Activated naive CD8-positive, alpha-beta T cell treated with anti-CD3 and anti-CD28 coated beads, Interleukin-2, amount 10 ng/mL, durations not matched to agents 7 days and 5 days (primary cell): ENCODE results near the gene LPAR2. TPM values are rescaled to one million over a fixed set of nuclear protein-coding genes. Genes with fewer than 3 reads are reported as not detected.
A peak's percentile ranks its signal among the peaks of the same experiment; 100 is the strongest.

Experiments
- ATAC-seq: fragments of 150-1000 bp; cut with Tn5 transposase; one replicate; pipeline ENCODE4 v1.10.0; 2021; ENCODE audit warnings: low read depth, moderate library complexity
- POLR2A ChIA-PET: fragments of 350-600 bp; sonication (Branson Sonifier 250); formaldehyde crosslinking; loops from one replicate; lab custom pipeline; 2021; ENCODE audit warnings: antibody characterized with exemption; lab: Charles Lee
- DNase-seq: peaks from one replicate; pipeline ENCODE4 v3.0.0; 2021
- H3K27ac Mint-ChIP-seq: one replicate; pipeline ENCODE4 v1.8.0; 2022; ENCODE audit warnings: mild to moderate bottlenecking, mixed read lengths
- H3K27me3 Mint-ChIP-seq: one replicate; pipeline ENCODE4 v1.8.0; 2022; ENCODE audit warnings: mild to moderate bottlenecking, moderate library complexity, mixed read lengths
- H3K36me3 Mint-ChIP-seq: one replicate; pipeline ENCODE4 v1.8.0; 2021; ENCODE audit warnings: mild to moderate bottlenecking, mixed read lengths
- H3K4me1 Mint-ChIP-seq: one replicate; pipeline ENCODE4 v1.8.0; 2021; ENCODE audit warnings: mixed read lengths
- H3K4me3 Mint-ChIP-seq: one replicate; pipeline ENCODE4 v1.8.0; 2022; ENCODE audit warnings: mild to moderate bottlenecking, moderate library complexity, mixed read lengths
- H3K9me3 Mint-ChIP-seq: one replicate; pipeline ENCODE4 v1.8.0; 2021; ENCODE audit warnings: mixed read lengths
- total RNA-seq, 2 experiments: library from RNA; stranded (reverse); gene quantifications; one replicate each; pipeline ENCODE4 v1.2.3, GENCODE V29; 2021

Gene LPAR2
- total RNA-seq, 2 experiments from 2014 or later: 73.6 to 73.8 TPM

DNA sequence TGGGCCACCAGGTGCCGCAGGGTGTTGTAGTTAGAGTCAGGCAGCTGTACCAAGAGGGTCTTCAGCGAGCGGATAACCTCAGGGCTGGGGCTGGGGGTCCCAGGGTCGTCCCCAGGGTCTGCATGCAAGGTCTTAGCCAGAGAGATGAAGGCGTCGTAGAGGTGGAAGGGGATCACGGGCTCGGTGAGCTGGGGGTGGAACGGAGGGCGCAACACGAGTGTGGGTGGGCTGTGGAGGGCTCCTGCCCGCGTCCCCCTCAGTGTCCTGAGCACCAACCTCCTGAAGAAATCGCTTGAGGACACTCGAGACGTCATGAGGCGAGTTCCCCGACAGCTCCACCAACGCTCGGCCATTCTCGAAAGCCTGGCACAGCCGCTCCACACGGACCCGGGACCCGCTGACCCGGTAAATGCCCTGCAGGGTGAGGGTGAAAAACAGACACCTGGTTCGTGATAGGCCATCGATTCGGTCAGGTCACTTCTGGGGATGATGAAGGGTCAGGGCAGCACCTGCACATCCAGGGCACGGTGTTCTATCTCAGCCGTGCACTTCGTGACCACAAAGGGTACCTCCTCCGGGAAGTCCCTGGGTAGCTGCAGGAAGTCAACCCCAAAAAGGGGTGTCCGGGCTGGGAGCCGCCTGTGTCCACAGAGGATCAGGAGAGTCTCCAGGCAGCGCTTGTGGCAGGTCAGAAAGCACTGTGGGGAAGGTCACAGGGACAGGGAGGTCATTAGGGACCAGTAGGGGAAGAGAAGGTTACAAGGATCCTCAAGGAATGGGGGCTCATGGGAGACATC, 6.7 kb upstream of the LPAR2 start:
- no peak for DNase-seq
- POLR2A ChIA-PET: interaction anchor here (0.6 kb wide), 2 partner anchors 13 to 103 kb away, joined by 4 to 6 read pairs; no protein-coding TSS in a partner anchor
- peaks cover 12% of the 10 kb centered on the region for H3K4me1 Mint-ChIP-seq
- no peak overlapping the region for H3K4me3 Mint-ChIP-seq
- ATAC-seq: no peak
- H3K27me3 Mint-ChIP-seq: no peaks in the 10 kb centered on the region
- H3K9me3 Mint-ChIP-seq: no peaks in the 10 kb centered on the region
- peaks cover 39% of the 10 kb centered on the region for H3K36me3 Mint-ChIP-seq
- peak overlapping the region; percentile 58 for H3K27ac Mint-ChIP-seq

DNA sequence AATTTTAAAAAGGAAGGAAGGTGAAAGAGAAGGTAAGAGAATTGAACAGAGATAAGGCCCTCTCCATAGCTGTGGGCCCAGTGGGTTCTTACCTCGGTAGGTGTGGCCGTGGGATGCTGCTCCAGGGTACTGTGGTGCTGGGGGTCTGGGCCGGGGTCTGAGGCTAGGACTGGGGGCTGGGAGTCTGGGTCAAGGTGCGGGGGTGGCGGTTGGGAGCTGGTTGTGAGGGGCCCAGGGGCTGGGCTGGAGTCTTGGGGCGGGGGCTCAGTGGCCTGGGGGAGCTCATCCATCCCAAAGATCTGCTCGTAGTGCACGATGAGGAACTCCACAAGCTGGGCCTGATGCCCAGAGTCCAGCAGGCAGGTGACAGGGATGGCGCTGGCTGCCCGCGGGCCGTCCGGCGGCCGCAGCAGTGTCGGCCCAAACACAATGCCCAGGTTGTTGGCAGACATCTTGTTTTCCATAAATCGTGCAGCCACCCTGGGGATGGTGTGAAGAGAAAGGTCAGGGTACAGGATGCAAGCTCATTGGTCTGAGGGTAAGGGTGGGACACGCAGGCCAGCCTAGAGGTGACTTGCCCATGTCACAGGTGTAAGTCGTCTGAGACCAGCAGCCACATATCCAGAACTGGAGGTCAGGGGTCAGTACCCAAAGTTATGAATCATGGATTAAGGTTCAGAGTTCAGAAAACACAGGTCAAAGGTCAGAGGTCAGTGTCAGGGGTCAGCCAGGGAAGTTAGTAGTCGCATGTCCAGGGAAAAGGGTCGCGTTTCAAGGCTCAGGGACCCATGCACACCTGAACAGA, 5.9 kb upstream of the LPAR2 start:
- H3K36me3 Mint-ChIP-seq: peaks cover 40% of the 10 kb centered on the region
- DNase-seq (no peak), ATAC-seq (no peak)
- H3K4me3 Mint-ChIP-seq: no peak overlapping the region
- POLR2A ChIA-PET: no interaction called here
- H3K27ac Mint-ChIP-seq: no peak overlapping the region
- H3K4me1 Mint-ChIP-seq: peaks cover 10% of the 10 kb centered on the region
- no peaks in the 10 kb centered on the region for H3K9me3 Mint-ChIP-seq
- no peaks in the 10 kb centered on the region for H3K27me3 Mint-ChIP-seq

GRCh38 chr19:19632661-19633060, 4.6 kb upstream of the LPAR2 start:
- Mint-ChIP-seq H3K4me3 (no peak overlapping the region), H3K36me3 (peaks cover 39% of the 10 kb centered on the region), H3K27me3 (no peaks in the 10 kb centered on the region), H3K27ac (no peak overlapping the region), H3K9me3 (no peaks in the 10 kb centered on the region), H3K4me1 (peaks cover 12% of the 10 kb centered on the region)
- DNase-seq: no peak
- POLR2A ChIA-PET: interaction anchor here (0.6 kb wide), 2 partner anchors 17 to 101 kb away, joined by 3 to 5 read pairs; no protein-coding TSS in a partner anchor
- ATAC-seq: no peak

- Mint-ChIP-seq H3K4me1 (peaks cover 24% of the 10 kb centered on the region), H3K27ac (peak overlapping the region; percentile 30), H3K36me3 (peaks cover 41% of the 10 kb centered on the region), H3K27me3 (no peaks in the 10 kb centered on the region), H3K4me3 (no peak overlapping the region), H3K9me3 (no peaks in the 10 kb centered on the region)
- DNase-seq (no peak), ATAC-seq (no peak)
- POLR2A ChIA-PET: no interaction called here
Observed at GRCh38 chr19:19631346-19631745, 3.3 kb upstream of the LPAR2 start.

DNA sequence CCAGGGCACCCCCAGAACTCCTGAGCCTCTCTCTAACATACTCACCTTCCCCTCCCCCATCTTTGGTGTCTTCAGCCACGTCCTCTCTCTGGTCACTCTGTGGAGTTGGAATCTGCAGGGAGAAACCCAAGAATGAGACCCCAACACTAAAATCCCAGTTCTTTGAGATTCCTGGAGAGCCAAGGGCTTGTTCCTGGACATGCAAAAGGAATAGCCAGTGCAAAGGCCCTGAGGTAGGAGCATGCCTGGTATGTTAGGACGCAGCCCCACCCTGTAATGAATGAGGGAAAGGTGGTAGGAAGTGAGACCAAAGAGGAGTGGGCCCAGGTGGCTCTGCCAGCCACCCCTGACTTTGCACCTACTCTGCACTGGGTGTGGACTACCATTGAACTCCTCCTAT, 2.4 kb upstream of the LPAR2 start:
- Mint-ChIP-seq H3K9me3 (no peaks in the 10 kb centered on the region), H3K27ac (no peak overlapping the region), H3K36me3 (peaks cover 39% of the 10 kb centered on the region), H3K4me1 (peaks cover 24% of the 10 kb centered on the region), H3K27me3 (no peaks in the 10 kb centered on the region), H3K4me3 (no peak overlapping the region)
- no peak for ATAC-seq
- POLR2A ChIA-PET: interaction anchor here (3.6 kb wide), 1 partner anchor 32 kb away, joined by 25 read pairs; no protein-coding TSS in a partner anchor
- DNase-seq: no peak

DNA sequence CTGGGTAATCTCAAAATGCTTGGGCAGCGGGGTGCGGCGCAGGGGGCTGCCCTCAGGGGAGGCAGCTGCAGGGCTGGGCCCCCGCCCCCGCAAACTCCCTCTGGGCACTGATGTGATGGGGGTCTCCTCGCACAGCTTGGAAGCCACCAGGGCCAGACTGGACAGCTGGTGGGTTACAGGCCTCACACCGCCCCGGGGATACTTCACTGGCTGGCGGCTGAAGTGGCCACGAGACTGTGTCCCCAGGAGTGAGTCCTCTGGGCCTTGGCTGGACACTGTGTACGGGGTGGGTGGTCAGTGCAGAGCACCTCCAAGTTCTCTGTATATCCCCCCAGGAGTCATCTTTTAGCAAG, 2.0 kb upstream of the LPAR2 start:
- DNase-seq (no peak), ATAC-seq (no peak)
- Mint-ChIP-seq H3K4me3 (no peak overlapping the region), H3K4me1 (peaks cover 24% of the 10 kb centered on the region), H3K9me3 (no peaks in the 10 kb centered on the region), H3K27me3 (no peaks in the 10 kb centered on the region), H3K27ac (no peak overlapping the region), H3K36me3 (peaks cover 38% of the 10 kb centered on the region)
- POLR2A ChIA-PET: interaction anchor here (3.6 kb wide), 1 partner anchor 32 kb away, joined by 25 read pairs; no protein-coding TSS in a partner anchor

GRCh38 chr19:19628501-19629134, 598 bp upstream of the LPAR2 start:
- peaks cover 31% of the 10 kb centered on the region for H3K36me3 Mint-ChIP-seq
- ATAC-seq (peak; percentile 8), DNase-seq (no peak)
- H3K4me3 Mint-ChIP-seq: peak overlapping the region; percentile 82
- peak overlapping the region; percentile 90 for H3K27ac Mint-ChIP-seq
- H3K4me1 Mint-ChIP-seq: peaks cover 24% of the 10 kb centered on the region
- no peaks in the 10 kb centered on the region for H3K27me3 Mint-ChIP-seq
- H3K9me3 Mint-ChIP-seq: no peaks in the 10 kb centered on the region
- POLR2A ChIA-PET: interaction anchor here (0.6 to 3.6 kb wide), 16 partner anchors 10 to 423 kb away, joined by 3 to 25 read pairs (median 3); partner anchors contain the start of gene ATP13A1

- Mint-ChIP-seq H3K4me3 (peak overlapping the region; percentile 99), H3K4me1 (peaks cover 24% of the 10 kb centered on the region), H3K27ac (peak overlapping the region; percentile 96), H3K27me3 (no peaks in the 10 kb centered on the region), H3K9me3 (no peaks in the 10 kb centered on the region), H3K36me3 (peaks cover 21% of the 10 kb centered on the region)
- no peak for DNase-seq
- POLR2A ChIA-PET: interaction anchor here (0.6 to 3.6 kb wide), 20 partner anchors 8 to 122 kb away, joined by 3 to 25 read pairs (median 4); partner anchors contain the start of genes GMIP, NDUFA13, PBX4 and TSSK6
- no peak for ATAC-seq
Observed at GRCh38 chr19:19626516-19627472, 1.2 kb downstream of the LPAR2 start.

DNA sequence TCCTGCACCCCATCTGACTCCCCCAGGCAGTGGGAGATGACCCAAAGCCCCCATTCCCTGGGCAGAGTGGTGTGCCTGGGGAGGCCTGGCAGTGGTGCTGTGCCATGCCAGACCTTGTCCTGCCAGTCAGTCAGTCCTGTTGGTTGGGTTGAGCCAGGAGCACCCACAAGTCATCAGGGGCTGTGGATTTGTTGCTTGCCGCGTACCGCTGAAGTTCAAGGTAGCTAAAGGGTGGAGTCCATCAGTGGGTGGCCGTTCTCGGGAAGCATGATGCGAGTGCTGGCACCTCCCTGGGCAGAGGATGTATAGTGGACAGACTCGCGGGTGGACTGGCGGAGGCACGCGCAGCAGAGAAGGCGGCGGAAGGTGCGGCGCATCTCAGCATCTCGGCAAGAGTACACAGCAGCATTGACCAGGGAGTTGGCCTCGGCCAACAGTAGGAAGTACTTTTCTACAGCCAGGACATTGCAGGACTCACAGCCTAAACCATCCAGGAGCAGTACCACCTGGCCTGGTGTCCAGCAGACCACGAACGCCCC, 3.9 kb downstream of the LPAR2 start:
- POLR2A ChIA-PET: interaction anchor here (0.7 to 1.7 kb wide), 3 partner anchors 9 to 25 kb away, joined by 3 to 6 read pairs (median 3); no protein-coding TSS in a partner anchor
- H3K4me1 Mint-ChIP-seq: peaks cover 31% of the 10 kb centered on the region
- H3K27ac Mint-ChIP-seq: peak overlapping the region; percentile 38
- no peak overlapping the region for H3K4me3 Mint-ChIP-seq
- no peaks in the 10 kb centered on the region for H3K27me3 Mint-ChIP-seq
- H3K36me3 Mint-ChIP-seq: peaks cover 22% of the 10 kb centered on the region
- H3K9me3 Mint-ChIP-seq: no peaks in the 10 kb centered on the region
- ATAC-seq: no peak
- DNase-seq: no peak

GRCh38 chr19:19623383-19623782, 4.6 kb downstream of the LPAR2 start:
- POLR2A ChIA-PET: interaction anchor here (0.6 to 1.0 kb wide), 2 partner anchors 20 to 91 kb away, joined by 3 read pairs; no protein-coding TSS in a partner anchor
- H3K27ac Mint-ChIP-seq: no peak overlapping the region
- DNase-seq (no peak), ATAC-seq (no peak)
- peaks cover 2% of the 10 kb centered on the region for H3K27me3 Mint-ChIP-seq
- H3K9me3 Mint-ChIP-seq: no peaks in the 10 kb centered on the region
- no peak overlapping the region for H3K4me3 Mint-ChIP-seq
- peaks cover 20% of the 10 kb centered on the region for H3K36me3 Mint-ChIP-seq
- peaks cover 33% of the 10 kb centered on the region for H3K4me1 Mint-ChIP-seq

- Mint-ChIP-seq H3K4me1 (peaks cover 37% of the 10 kb centered on the region), H3K9me3 (no peaks in the 10 kb centered on the region), H3K36me3 (peaks cover 17% of the 10 kb centered on the region), H3K27me3 (peaks cover 2% of the 10 kb centered on the region), H3K4me3 (no peak overlapping the region), H3K27ac (no peak overlapping the region)
- ATAC-seq: no peak
- no peak for DNase-seq
- POLR2A ChIA-PET: interaction anchor here (0.6 to 1.5 kb wide), 4 partner anchors 18 to 44 kb away, joined by 3 to 5 read pairs (median 4); partner anchors contain the start of gene ATP13A1
Observed at GRCh38 chr19:19619849-19620210, 8.2 kb downstream of the LPAR2 start.
